Gastrocnemius medialis (tissue), 4 donors: ENCODE measurements around the gene RNPEP.

Experiments
- CTCF ChIP-seq, 5 experiments: fragments of 450-650 bp in 3 of 5; fragments of 200-600 bp in 2 of 5; sonication (generic) in 2 of 5; IDR thresholded peaks in 4 of 5; conservative IDR thresholded peaks in 1 of 5; 1 replicate in 4 of 5; 2 replicates in 1 of 5; pipeline ENCODE4 v1.5.1; 2016 to 2019; ENCODE audit warnings: antibody characterized with exemption in 5 of 5, mild to moderate bottlenecking in 3 of 5, moderate library complexity in 3 of 5
- POLR2A ChIP-seq, 2 donors: fragments of 450-650 bp; IDR thresholded peaks; one replicate each; pipeline ENCODE4 v1.6.1; 2017; ENCODE audit warnings: antibody characterized with exemption in 2 of 2, mild to moderate bottlenecking in 2 of 2, moderate library complexity in 2 of 2

- no peak for TF ChIP-seq CTCF (IDR thresholded peaks at IDR 0.05 in 4 of 5, conservative IDR thresholded peaks at IDR 0.05 in 1 of 5)
- TF ChIP-seq POLR2A (IDR thresholded peaks at IDR 0.05) = no peak
Measured at GRCh38 chr1:202037706-202038296, 55.4 kb downstream of the RNPEP start.
